HL-60 (cell line): ENCODE measurements around the gene OR10A7.

Source experiments
- DNase-seq, 2 experiments: peaks; one replicate each; pipeline ENCODE4 v3.0.0-alpha.2; 2010 to 2020; ENCODE audit warnings: low read depth in 1 of 2, low spot score in 1 of 2
- H3K27ac ChIP-seq: fragments of 250-450 bp; sonication (Bioruptor Pico); replicated peaks from 2 replicates; pipeline ENCODE4 v1.5.1; 2020; ENCODE audit warnings: mild to moderate bottlenecking, moderate library complexity
- H3K27me3 ChIP-seq: fragments of 250-450 bp; sonication (Bioruptor Pico); 2 replicates; pipeline ENCODE4 v1.5.1; 2021; ENCODE audit warnings: mild to moderate bottlenecking, moderate library complexity; ENCODE audit not compliant: insufficient read depth, poor library complexity, severe bottlenecking
- H3K4me3 ChIP-seq: replicated peaks from 2 replicates; pipeline ENCODE4 v1.5.1; 2011; ENCODE audit warnings: mild to moderate bottlenecking, control low read depth, low read length; ENCODE audit not compliant: insufficient read depth
- CTCF ChIP-seq: IDR thresholded peaks from one replicate; pipeline ENCODE4 v1.5.1; 2011; ENCODE audit warnings: low read length, control low read depth, inconsistent platforms; ENCODE audit not compliant: insufficient read depth
- GABPA ChIP-seq: IDR thresholded peaks from 2 replicates; pipeline ENCODE4 v1.6.1; 2012; ENCODE audit warnings: low read depth
- POLR2AphosphoS5 ChIP-seq: IDR thresholded peaks from 2 replicates; pipeline ENCODE4 v1.6.1; 2012; ENCODE audit warnings: low read depth
- SPI1 ChIP-seq: IDR thresholded peaks from 2 replicates; pipeline ENCODE4 v1.6.1; 2012; ENCODE audit warnings: low read depth, mild to moderate bottlenecking, borderline replicate concordance
- TF ChIP-seq, protein P1 (sequence below): IDR thresholded peaks from 2 replicates; pipeline ENCODE4 v1.6.1; 2012; ENCODE audit warnings: low read depth; ENCODE audit not compliant: insufficient replicate concordance

Gene OR10A7

GRCh38 chr12:55226523-55226922 is 5.7 kb downstream of the OR10A7 start:
- no peak overlapping the region for H3K4me3 ChIP-seq
- TF ChIP-seq POLR2AphosphoS5: no peak
- no peaks in the 10 kb centered on the region for H3K27me3 ChIP-seq
- no peak overlapping the region for H3K27ac ChIP-seq
- no peak for DNase-seq

- no peak overlapping the region for H3K27ac ChIP-seq
- no peak overlapping the region for H3K4me3 ChIP-seq
- H3K27me3 ChIP-seq: no peaks in the 10 kb centered on the region
- TF ChIP-seq, protein P1, sequence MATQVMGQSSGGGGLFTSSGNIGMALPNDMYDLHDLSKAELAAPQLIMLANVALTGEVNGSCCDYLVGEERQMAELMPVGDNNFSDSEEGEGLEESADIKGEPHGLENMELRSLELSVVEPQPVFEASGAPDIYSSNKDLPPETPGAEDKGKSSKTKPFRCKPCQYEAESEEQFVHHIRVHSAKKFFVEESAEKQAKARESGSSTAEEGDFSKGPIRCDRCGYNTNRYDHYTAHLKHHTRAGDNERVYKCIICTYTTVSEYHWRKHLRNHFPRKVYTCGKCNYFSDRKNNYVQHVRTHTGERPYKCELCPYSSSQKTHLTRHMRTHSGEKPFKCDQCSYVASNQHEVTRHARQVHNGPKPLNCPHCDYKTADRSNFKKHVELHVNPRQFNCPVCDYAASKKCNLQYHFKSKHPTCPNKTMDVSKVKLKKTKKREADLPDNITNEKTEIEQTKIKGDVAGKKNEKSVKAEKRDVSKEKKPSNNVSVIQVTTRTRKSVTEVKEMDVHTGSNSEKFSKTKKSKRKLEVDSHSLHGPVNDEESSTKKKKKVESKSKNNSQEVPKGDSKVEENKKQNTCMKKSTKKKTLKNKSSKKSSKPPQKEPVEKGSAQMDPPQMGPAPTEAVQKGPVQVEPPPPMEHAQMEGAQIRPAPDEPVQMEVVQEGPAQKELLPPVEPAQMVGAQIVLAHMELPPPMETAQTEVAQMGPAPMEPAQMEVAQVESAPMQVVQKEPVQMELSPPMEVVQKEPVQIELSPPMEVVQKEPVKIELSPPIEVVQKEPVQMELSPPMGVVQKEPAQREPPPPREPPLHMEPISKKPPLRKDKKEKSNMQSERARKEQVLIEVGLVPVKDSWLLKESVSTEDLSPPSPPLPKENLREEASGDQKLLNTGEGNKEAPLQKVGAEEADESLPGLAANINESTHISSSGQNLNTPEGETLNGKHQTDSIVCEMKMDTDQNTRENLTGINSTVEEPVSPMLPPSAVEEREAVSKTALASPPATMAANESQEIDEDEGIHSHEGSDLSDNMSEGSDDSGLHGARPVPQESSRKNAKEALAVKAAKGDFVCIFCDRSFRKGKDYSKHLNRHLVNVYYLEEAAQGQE: no peak
- TF ChIP-seq GABPA (no peak), POLR2AphosphoS5 (no peak), CTCF (no peak), SPI1 (no peak)
- no peak for DNase-seq
Observed at GRCh38 chr12:55227643-55228042, 6.8 kb downstream of the OR10A7 start.

- H3K4me3 ChIP-seq: no peak within 1 kb of the TSS
- H3K27ac ChIP-seq: no peak within 1 kb of the TSS
- no peak for DNase-seq
- H3K27me3 ChIP-seq: peaks cover 15% of the 10 kb centered on the region
- no peak for TF ChIP-seq SPI1
- no peak for TF ChIP-seq POLR2AphosphoS5
- no peak for TF ChIP-seq GABPA
- TF ChIP-seq, protein P1: no peak
- no peak for TF ChIP-seq CTCF
Observed at GRCh38 chr12:55244309-55244708, 23.5 kb downstream of the OR10A7 start, which contains the start of gene OR6C74. Gene OR6C74, plus strand, starts transcription at chr12:55244609. Its CDS starts 2,679 bp downstream, at chr12:55247288.

GRCh38 chr12:55246159-55246558 is 25.3 kb downstream of the OR10A7 start:
- TF ChIP-seq GABPA: no peak
- TF ChIP-seq SPI1: no peak
- TF ChIP-seq POLR2AphosphoS5: no peak
- TF ChIP-seq, protein P1: no peak
- no peak for TF ChIP-seq CTCF
- H3K27me3 ChIP-seq: peaks cover 15% of the 10 kb centered on the region

More at GRCh38 chr12:55246159-55246558, 25.3 kb downstream of the OR10A7 start:
- Histone ChIP-seq H3K4me3 (no peak overlapping the region), H3K27ac (no peak overlapping the region)
- DNase-seq: no peak
